Neural cell (in vitro differentiated cells): ENCODE results near the gene TRMT5.

Source experiments
- EP300 ChIP-seq: fragments of 450-650 bp; conservative IDR thresholded peaks from 2 replicates; pipeline ENCODE4 v1.6.1; 2014; ENCODE audit warnings: antibody characterized with exemption, mild to moderate bottlenecking, moderate library complexity; ENCODE audit not compliant: poor library complexity, severe bottlenecking
- MXI1 ChIP-seq: fragments of 450-650 bp; conservative IDR thresholded peaks from 2 replicates; pipeline ENCODE4 v1.6.1; 2014; ENCODE audit warnings: antibody characterized with exemption, mild to moderate bottlenecking; ENCODE audit not compliant: poor library complexity, severe bottlenecking
- RAD21 ChIP-seq: fragments of 450-650 bp; conservative IDR thresholded peaks from 2 replicates; pipeline ENCODE4 v1.6.1; 2014; ENCODE audit warnings: antibody characterized with exemption, mild to moderate bottlenecking, moderate library complexity
- TAF1 ChIP-seq: IDR thresholded peaks from 2 replicates; pipeline ENCODE4 v1.6.1; 2012; ENCODE audit warnings: low read depth
- TF ChIP-seq, protein P1 (sequence below): fragments of 450-650 bp; IDR thresholded peaks from 2 replicates; pipeline ENCODE4 v1.5.1; 2014; ENCODE audit warnings: antibody characterized with exemption, mild to moderate bottlenecking, moderate library complexity; ENCODE audit not compliant: poor library complexity, severe bottlenecking

DNA sequence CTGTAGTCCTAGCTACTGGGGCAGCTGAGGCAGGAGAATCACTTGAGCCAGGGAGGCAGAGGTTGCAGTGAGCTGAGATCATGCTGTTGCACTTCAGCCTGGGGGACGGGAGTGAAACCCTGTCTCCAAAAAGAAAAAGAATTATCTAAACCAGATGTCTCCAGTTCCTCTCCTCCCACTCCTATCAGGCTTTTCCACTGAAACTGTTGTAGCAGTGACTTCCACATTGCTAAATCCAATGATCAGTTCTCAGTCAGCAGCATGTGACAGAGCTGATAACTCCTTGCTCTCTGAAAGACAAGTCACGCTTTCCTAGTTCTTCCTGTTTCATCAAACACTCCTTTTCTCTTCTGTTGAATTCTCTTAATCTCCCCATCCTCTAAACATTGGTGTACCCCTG lies 8.7 kb upstream of the TRMT5 start:
- TF ChIP-seq, protein P1, sequence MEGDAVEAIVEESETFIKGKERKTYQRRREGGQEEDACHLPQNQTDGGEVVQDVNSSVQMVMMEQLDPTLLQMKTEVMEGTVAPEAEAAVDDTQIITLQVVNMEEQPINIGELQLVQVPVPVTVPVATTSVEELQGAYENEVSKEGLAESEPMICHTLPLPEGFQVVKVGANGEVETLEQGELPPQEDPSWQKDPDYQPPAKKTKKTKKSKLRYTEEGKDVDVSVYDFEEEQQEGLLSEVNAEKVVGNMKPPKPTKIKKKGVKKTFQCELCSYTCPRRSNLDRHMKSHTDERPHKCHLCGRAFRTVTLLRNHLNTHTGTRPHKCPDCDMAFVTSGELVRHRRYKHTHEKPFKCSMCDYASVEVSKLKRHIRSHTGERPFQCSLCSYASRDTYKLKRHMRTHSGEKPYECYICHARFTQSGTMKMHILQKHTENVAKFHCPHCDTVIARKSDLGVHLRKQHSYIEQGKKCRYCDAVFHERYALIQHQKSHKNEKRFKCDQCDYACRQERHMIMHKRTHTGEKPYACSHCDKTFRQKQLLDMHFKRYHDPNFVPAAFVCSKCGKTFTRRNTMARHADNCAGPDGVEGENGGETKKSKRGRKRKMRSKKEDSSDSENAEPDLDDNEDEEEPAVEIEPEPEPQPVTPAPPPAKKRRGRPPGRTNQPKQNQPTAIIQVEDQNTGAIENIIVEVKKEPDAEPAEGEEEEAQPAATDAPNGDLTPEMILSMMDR: no peak
- TF ChIP-seq EP300 (no peak), TAF1 (no peak), MXI1 (no peak), RAD21 (no peak)
